Activated CD4-positive, alpha-beta T cell treated with anti-CD3 and anti-CD28 coated beads for 36 hours (primary cell): ENCODE data around the gene PHLPP2. TPM values are rescaled to one million over a fixed set of nuclear protein-coding genes. Genes with fewer than 3 reads are reported as not detected.
A peak's percentile ranks its signal among the peaks of the same experiment; 100 is the strongest.

Experiments used
- ATAC-seq: fragments of 200-7000 bp; cut with Tn5 transposase; one replicate; pipeline ENCODE4 v1.10.0; 2021; ENCODE audit warnings: mild to moderate bottlenecking, moderate library complexity
- CTCF ChIA-PET: fragments of 350-600 bp; sonication (Branson Sonifier 250); formaldehyde crosslinking; loops from one replicate; lab custom pipeline; 2021; ENCODE audit warnings: antibody characterized with exemption; lab: Charles Lee
- POLR2A ChIA-PET: fragments of 350-600 bp; sonication (Branson Sonifier 250); formaldehyde crosslinking; loops from one replicate; lab custom pipeline; 2021; ENCODE audit warnings: antibody characterized with exemption, inconsistent platforms; lab: Charles Lee
- DNase-seq: peaks from one replicate; pipeline ENCODE4 v3.0.0-alpha.2; 2020
- H3K27ac Mint-ChIP-seq: one replicate; pipeline ENCODE4 v1.8.0; 2021; ENCODE audit warnings: mixed read lengths
- H3K27me3 Mint-ChIP-seq: one replicate; pipeline ENCODE4 v1.8.0; 2021; ENCODE audit warnings: mixed read lengths
- H3K36me3 Mint-ChIP-seq: one replicate; pipeline ENCODE4 v1.8.0; 2021; ENCODE audit warnings: low read depth, mixed read lengths
- H3K4me1 Mint-ChIP-seq: one replicate; pipeline ENCODE4 v1.8.0; 2021; ENCODE audit warnings: mixed read lengths
- H3K4me3 Mint-ChIP-seq: one replicate; pipeline ENCODE4 v1.8.0; 2021; ENCODE audit warnings: mild to moderate bottlenecking, moderate library complexity, mixed read lengths
- H3K9me3 Mint-ChIP-seq: one replicate; pipeline ENCODE4 v1.8.0; 2021; ENCODE audit warnings: low read depth, mixed read lengths
- intact Hi-C, 2 experiments: fragments of 100-400 bp; cut with DNase I in 1 of 2; cut with micrococcal nuclease in 1 of 2; formaldehyde crosslinking; loops; one replicate each; pipeline versions ENCODE4 v1.14.2 to v1.15.1; 2022 to 2024; cut with DNase I, micrococcal nuclease
- total RNA-seq, 2 experiments: library from RNA; stranded (reverse); gene quantifications; one replicate each; pipeline ENCODE4 v1.2.3, GENCODE V29; 2021

Gene PHLPP2
- total RNA-seq, 2 experiments from 2014 or later, result 8.8 to 11.2 TPM

GRCh38 chr16:71670537-71670936 is 54.0 kb downstream of the PHLPP2 start:
- DNase-seq (no peak), ATAC-seq (no peak)
- ChIA-PET POLR2A (interaction anchor here (0.6 kb wide), 1 partner anchor 9 kb away, joined by 3 read pairs; no protein-coding TSS in a partner anchor), CTCF (interaction anchor here (0.5 to 1.7 kb wide), 7 partner anchors 17 to 314 kb away, joined by 3 to 6 read pairs (median 3); no protein-coding TSS in a partner anchor)
- Mint-ChIP-seq H3K9me3 (no peaks in the 10 kb centered on the region), H3K27ac (no peak overlapping the region), H3K4me1 (peaks cover 8% of the 10 kb centered on the region), H3K36me3 (peaks cover 25% of the 10 kb centered on the region), H3K4me3 (no peak overlapping the region), H3K27me3 (no peaks in the 10 kb centered on the region)
- intact Hi-C loops, result no loop called here

- Mint-ChIP-seq H3K4me3 (no peak overlapping the region), H3K4me1 (peaks cover 8% of the 10 kb centered on the region), H3K27me3 (no peaks in the 10 kb centered on the region), H3K27ac (no peak overlapping the region), H3K9me3 (no peaks in the 10 kb centered on the region), H3K36me3 (peaks cover 25% of the 10 kb centered on the region)
- ATAC-seq, result no peak
- intact Hi-C loops, result no loop called here
- POLR2A ChIA-PET, result no interaction called here
- no peak for DNase-seq
- CTCF ChIA-PET, result interaction anchor here (0.6 to 1.7 kb wide), 6 partner anchors 18 to 313 kb away, joined by 3 to 6 read pairs (median 3); no protein-coding TSS in a partner anchor
These were observed 54.5 kb downstream of the PHLPP2 start for GRCh38 chr16:71669926-71670536.

GRCh38 chr16:71666928-71667707 is 57.4 kb downstream of the PHLPP2 start:
- Mint-ChIP-seq H3K27me3 (no peaks in the 10 kb centered on the region), H3K27ac (no peak overlapping the region), H3K36me3 (peaks cover 26% of the 10 kb centered on the region), H3K9me3 (no peaks in the 10 kb centered on the region), H3K4me1 (no peaks in the 10 kb centered on the region), H3K4me3 (no peak overlapping the region)
- ATAC-seq (no peak), DNase-seq (no peak)
- intact Hi-C loops, result no loop called here
- ChIA-PET POLR2A (no interaction called here), CTCF (interaction anchor here (0.6 to 1.6 kb wide), 2 partner anchors 294 to 333 kb away, joined by 3 to 4 read pairs; partner anchors contain the start of gene PKD1L3)

GRCh38 chr16:71666264-71666663 is 58.2 kb downstream of the PHLPP2 start:
- Mint-ChIP-seq H3K4me1 (no peaks in the 10 kb centered on the region), H3K27me3 (no peaks in the 10 kb centered on the region), H3K4me3 (no peak overlapping the region), H3K27ac (no peak overlapping the region), H3K9me3 (no peaks in the 10 kb centered on the region), H3K36me3 (peaks cover 23% of the 10 kb centered on the region)
- intact Hi-C loops, result no loop called here
- CTCF ChIA-PET, result interaction anchor here (1.6 kb wide), 1 partner anchor 295 kb away, joined by 4 read pairs; no protein-coding TSS in a partner anchor
- DNase-seq, result no peak
- ATAC-seq, result no peak
- POLR2A ChIA-PET, result no interaction called here

- Mint-ChIP-seq H3K27me3 (no peaks in the 10 kb centered on the region), H3K9me3 (no peaks in the 10 kb centered on the region), H3K36me3 (peaks cover 16% of the 10 kb centered on the region), H3K4me1 (no peaks in the 10 kb centered on the region), H3K4me3 (no peak overlapping the region), H3K27ac (no peak overlapping the region)
- POLR2A ChIA-PET, result no interaction called here
- DNase-seq (no peak), ATAC-seq (no peak)
- CTCF ChIA-PET, result interaction anchor here (0.9 kb wide), 1 partner anchor 159 kb away, joined by 3 read pairs; no protein-coding TSS in a partner anchor
- intact Hi-C loops, result no loop called here
These were observed 65.0 kb downstream of the PHLPP2 start for GRCh38 chr16:71659471-71659870.

GRCh38 chr16:71658771-71659170 is 65.7 kb downstream of the PHLPP2 start:
- ChIA-PET CTCF (no interaction called here), POLR2A (no interaction called here)
- H3K4me1 Mint-ChIP-seq, result no peaks in the 10 kb centered on the region
- peaks cover 11% of the 10 kb centered on the region for H3K36me3 Mint-ChIP-seq
- no peak overlapping the region for H3K4me3 Mint-ChIP-seq
- DNase-seq (no peak), ATAC-seq (no peak)
- intact Hi-C loops, result no loop called here
- no peak overlapping the region for H3K27ac Mint-ChIP-seq
- H3K9me3 Mint-ChIP-seq, result no peaks in the 10 kb centered on the region
- no peaks in the 10 kb centered on the region for H3K27me3 Mint-ChIP-seq

- ChIA-PET CTCF (no interaction called here), POLR2A (no interaction called here)
- Mint-ChIP-seq H3K27ac (no peak overlapping the region), H3K36me3 (peaks cover 10% of the 10 kb centered on the region), H3K4me3 (no peak overlapping the region), H3K4me1 (no peaks in the 10 kb centered on the region), H3K27me3 (no peaks in the 10 kb centered on the region), H3K9me3 (no peaks in the 10 kb centered on the region)
- DNase-seq, result no peak
- ATAC-seq, result no peak
- intact Hi-C loops, result no loop called here
These were observed 74.8 kb downstream of the PHLPP2 start for GRCh38 chr16:71649704-71650103.

- Mint-ChIP-seq H3K27me3 (no peaks in the 10 kb centered on the region), H3K4me3 (no peak overlapping the region), H3K9me3 (no peaks in the 10 kb centered on the region), H3K36me3 (peaks cover 10% of the 10 kb centered on the region), H3K27ac (no peak overlapping the region), H3K4me1 (no peaks in the 10 kb centered on the region)
- intact Hi-C loops, result no loop called here
- ATAC-seq (no peak), DNase-seq (no peak)
- ChIA-PET POLR2A (no interaction called here), CTCF (no interaction called here)
These were observed 75.6 kb downstream of the PHLPP2 start for GRCh38 chr16:71648921-71649320.

- Mint-ChIP-seq H3K9me3 (no peaks in the 10 kb centered on the region), H3K4me3 (no peak overlapping the region), H3K27ac (no peak overlapping the region), H3K27me3 (no peaks in the 10 kb centered on the region), H3K4me1 (no peaks in the 10 kb centered on the region), H3K36me3 (peaks cover 10% of the 10 kb centered on the region)
- intact Hi-C loops, result no loop called here
- no peak for ATAC-seq
- no peak for DNase-seq
- POLR2A ChIA-PET, result no interaction called here
- CTCF ChIA-PET, result no interaction called here
These were observed 76.3 kb downstream of the PHLPP2 start for GRCh38 chr16:71648162-71648561.

- no peaks in the 10 kb centered on the region for H3K9me3 Mint-ChIP-seq
- no peak for DNase-seq
- no peak overlapping the region for H3K27ac Mint-ChIP-seq
- no peaks in the 10 kb centered on the region for H3K27me3 Mint-ChIP-seq
- POLR2A ChIA-PET, result no interaction called here
- no peak for ATAC-seq
- H3K4me3 Mint-ChIP-seq, result no peak overlapping the region
- peaks cover 6% of the 10 kb centered on the region for H3K36me3 Mint-ChIP-seq
- intact Hi-C loops, result no loop called here
- CTCF ChIA-PET, result interaction anchor here (0.7 kb wide), 1 partner anchor 74 kb away, joined by 3 read pairs; no protein-coding TSS in a partner anchor
- H3K4me1 Mint-ChIP-seq, result no peaks in the 10 kb centered on the region
These were observed 77.1 kb downstream of the PHLPP2 start for GRCh38 chr16:71647391-71647790.

GRCh38 chr16:71645450-71645849 is 79.1 kb downstream of the PHLPP2 start:
- Mint-ChIP-seq H3K4me3 (no peak overlapping the region), H3K4me1 (no peaks in the 10 kb centered on the region), H3K9me3 (no peaks in the 10 kb centered on the region), H3K36me3 (peaks cover 5% of the 10 kb centered on the region), H3K27ac (no peak overlapping the region), H3K27me3 (no peaks in the 10 kb centered on the region)
- POLR2A ChIA-PET, result no interaction called here
- CTCF ChIA-PET, result interaction anchor here (1.4 kb wide), 1 partner anchor 34 kb away, joined by 6 read pairs; no protein-coding TSS in a partner anchor
- DNase-seq (peak; percentile 13), ATAC-seq (peak; percentile 60)
- intact Hi-C loops, result no loop called here
